Natural killer cell (primary cell): ENCODE results near the gene SLIT1. TPM values are rescaled to one million over a fixed set of nuclear protein-coding genes. Genes with fewer than 3 reads are reported as not detected.

ENCODE experiments used
- ATAC-seq, 3 donors: fragments of 150-1000 bp in 2 of 3; fragments of 200-7000 bp in 1 of 3; cut with Tn5 transposase; 1 replicate in 1 of 3; 2 replicates in 2 of 3; pipeline ENCODE4 v1.10.0; 2021; ENCODE audit warnings: mild to moderate bottlenecking in 2 of 3, moderate library complexity in 2 of 3
- DNase-seq, 2 donors: peaks; one replicate each; pipeline versions ENCODE4 v3.0.0 to v3.0.0-alpha.2; 2013 to 2021; ENCODE audit warnings: mixed read lengths in 1 of 2
- H3K27ac ChIP-seq: one replicate; pipeline ENCODE4 v1.5.1; 2013; ENCODE audit warnings: mild to moderate bottlenecking, low read length
- H3K27me3 ChIP-seq: one replicate; pipeline ENCODE4 v1.6.1; 2013; ENCODE audit warnings: low read length; ENCODE audit not compliant: control insufficient read depth, insufficient read depth
- H3K36me3 ChIP-seq: one replicate; pipeline ENCODE4 v1.6.1; 2013; ENCODE audit warnings: low read length; ENCODE audit not compliant: control insufficient read depth, insufficient read depth
- H3K4me1 ChIP-seq: one replicate; pipeline ENCODE4 v1.6.1; 2013; ENCODE audit warnings: low read length; ENCODE audit not compliant: control insufficient read depth, insufficient read depth
- H3K4me3 ChIP-seq: one replicate; pipeline ENCODE4 v1.5.1; 2013; ENCODE audit warnings: low read length
- H3K9me3 ChIP-seq: one replicate; pipeline ENCODE4 v1.6.1; 2013; ENCODE audit warnings: low read length; ENCODE audit not compliant: control insufficient read depth, insufficient read depth
- H3K27ac Mint-ChIP-seq, 2 donors: one replicate each; pipeline ENCODE4 v1.8.0; 2022; ENCODE audit warnings: mild to moderate bottlenecking in 2 of 2, mixed read lengths in 2 of 2, moderate library complexity in 1 of 2
- H3K27me3 Mint-ChIP-seq, 2 donors: one replicate each; pipeline ENCODE4 v1.8.0; 2022; ENCODE audit warnings: low read depth in 2 of 2, mixed read lengths in 2 of 2
- H3K36me3 Mint-ChIP-seq: one replicate; pipeline ENCODE4 v1.8.0; 2022; ENCODE audit warnings: mixed read lengths
- H3K4me1 Mint-ChIP-seq, 2 donors: one replicate each; pipeline ENCODE4 v1.8.0; 2022; ENCODE audit warnings: mixed read lengths in 2 of 2
- H3K4me3 Mint-ChIP-seq: one replicate; pipeline ENCODE4 v1.8.0; 2022; ENCODE audit warnings: mild to moderate bottlenecking, moderate library complexity, mixed read lengths
- H3K9me3 Mint-ChIP-seq, 2 donors: one replicate each; pipeline ENCODE4 v1.8.0; 2022; ENCODE audit warnings: mixed read lengths in 2 of 2
- CTCF ChIP-seq: fragments of 200-600 bp; IDR thresholded peaks from one replicate; pipeline ENCODE4 v1.8.0; 2022; ENCODE audit warnings: antibody characterized with exemption
- WGBS: methylation state at CpG from one replicate; pipeline ENCODE4 v1.1.7; 2013; ENCODE audit warnings: missing lambda C conversion rate; ENCODE audit not compliant: insufficient coverage; 5-methylcytosine and 5-hydroxymethylcytosine counted together
- intact Hi-C: fragments of 100-400 bp; cut with micrococcal nuclease; formaldehyde crosslinking; loops from one replicate; pipeline ENCODE4 v1.14.2; 2022
- total RNA-seq, 4 donors: library from RNA; stranded (reverse); fragments of 120-200 nt in 1 of 4; gene quantifications; one replicate each; pipeline versions ENCODE4 v1.2.3 to v1.2.4, GENCODE V29; 2013 to 2022

SLIT1 gene
- total RNA-seq, 3 donors from 2014 or later (not counting 1 experiment from before 2014, with no cell fraction given), result 0.28 to 1.5 (median 1.1) TPM

DNA sequence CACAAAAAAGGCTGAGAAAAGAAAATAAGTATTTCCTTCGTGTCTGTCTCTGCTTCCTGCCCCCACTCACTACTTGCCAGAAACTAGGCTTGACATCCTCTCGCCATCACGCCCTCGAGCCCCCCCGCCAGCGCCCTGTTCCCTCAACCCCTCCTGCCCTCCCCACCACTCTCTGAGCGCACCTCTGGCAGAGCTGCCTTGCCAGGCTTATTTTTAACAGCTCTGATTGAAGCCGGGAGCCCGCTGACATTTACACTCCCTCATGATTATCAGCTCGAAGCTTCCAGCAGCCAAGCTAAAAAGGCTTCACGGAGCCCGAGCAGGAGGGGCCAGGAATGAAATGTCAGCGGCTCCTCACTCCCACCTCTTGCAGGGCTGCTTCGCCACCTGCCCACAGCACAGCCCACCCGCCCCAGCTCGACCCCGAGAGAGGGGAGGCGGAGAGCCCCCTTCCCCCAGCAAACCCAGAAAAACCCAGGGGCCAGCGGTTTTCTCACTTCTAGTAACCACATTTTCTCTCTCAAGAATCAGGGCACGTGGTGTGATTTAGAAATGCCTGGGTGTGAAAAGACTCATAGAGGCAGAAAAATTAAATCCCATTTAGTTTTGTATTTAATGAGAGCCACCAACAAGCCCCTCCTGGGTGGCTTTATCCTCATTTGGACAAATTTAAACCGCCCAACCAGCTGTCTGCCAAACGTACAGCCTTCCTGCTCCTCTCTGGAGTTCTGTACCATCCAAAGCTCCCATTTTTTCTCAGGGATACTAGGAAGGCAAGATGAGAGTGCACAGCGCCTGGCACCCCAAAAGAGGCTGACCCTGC, 89.3 kb downstream of the SLIT1 start:
- Mint-ChIP-seq H3K9me3 (no peaks in the 10 kb centered on the region), H3K4me1 (peaks cover 36 to 41% of the 10 kb centered on the region in 2 donors), H3K36me3 (no peaks in the 10 kb centered on the region), H3K4me3 (peak overlapping the region; percentile 79), H3K27ac (peak overlapping the region; percentile 56 to 78), H3K27me3 (peaks cover 24 to 36% of the 10 kb centered on the region in 2 donors)
- intact Hi-C loops, result loop anchor here (2.0 kb wide), 1 partner anchor 16 kb away; no protein-coding TSS in a partner anchor
- ATAC-seq (peak; percentile 74 to 85 (median 81)), DNase-seq (peak; percentile 33 to 65)
- H3K27me3 ChIP-seq, result no peaks in the 10 kb centered on the region
- no peaks in the 10 kb centered on the region for H3K36me3 ChIP-seq
- H3K4me1 ChIP-seq, result peaks cover 50% of the 10 kb centered on the region
- no peaks in the 10 kb centered on the region for H3K9me3 ChIP-seq
- H3K4me3 ChIP-seq, result no peak overlapping the region
- TF ChIP-seq CTCF, result no peak
- 12% methylated on average over 21 of the region's 23 CpGs for WGBS
- H3K27ac ChIP-seq, result peak overlapping the region; percentile 19

- intact Hi-C loops, result loop anchor here (2.0 kb wide), 1 partner anchor 15 kb away; no protein-coding TSS in a partner anchor
- Histone ChIP-seq H3K36me3 (no peaks in the 10 kb centered on the region), H3K4me3 (no peak overlapping the region), H3K27me3 (no peaks in the 10 kb centered on the region), H3K4me1 (peaks cover 50% of the 10 kb centered on the region), H3K9me3 (no peaks in the 10 kb centered on the region), H3K27ac (peak overlapping the region; percentile 19)
- WGBS, result 21% methylated on average over 11 of the region's 11 CpGs
- H3K9me3 Mint-ChIP-seq, result no peaks in the 10 kb centered on the region
- H3K4me1 Mint-ChIP-seq, result peaks cover 36 to 41% of the 10 kb centered on the region in 2 donors
- H3K4me3 Mint-ChIP-seq, result peak overlapping the region; percentile 79
- no peak for DNase-seq
- no peak for TF ChIP-seq CTCF
- peak; percentile 29 to 49 (median 36) for ATAC-seq
- peak overlapping the region; percentile 56 to 78 for H3K27ac Mint-ChIP-seq
- peaks cover 27 to 41% of the 10 kb centered on the region in 2 donors for H3K27me3 Mint-ChIP-seq
- no peaks in the 10 kb centered on the region for H3K36me3 Mint-ChIP-seq
Measured at GRCh38 chr10:97095701-97096260, 90.0 kb downstream of the SLIT1 start.

- H3K4me3 ChIP-seq, result no peak overlapping the region
- Mint-ChIP-seq H3K9me3 (no peaks in the 10 kb centered on the region), H3K4me3 (no peak overlapping the region), H3K27ac (no peak overlapping the region), H3K27me3 (peaks cover 42 to 57% of the 10 kb centered on the region in 2 donors), H3K4me1 (peaks cover 7 to 9% of the 10 kb centered on the region in 2 donors), H3K36me3 (no peaks in the 10 kb centered on the region)
- no peaks in the 10 kb centered on the region for H3K36me3 ChIP-seq
- DNase-seq (no peak), ATAC-seq (no peak)
- TF ChIP-seq CTCF, result no peak
- no peak overlapping the region for H3K27ac ChIP-seq
- 78% methylated on average over 9 of the region's 9 CpGs for WGBS
- intact Hi-C loops, result no loop called here
- peaks cover 4% of the 10 kb centered on the region for H3K27me3 ChIP-seq
- no peaks in the 10 kb centered on the region for H3K9me3 ChIP-seq
- peaks cover 22% of the 10 kb centered on the region for H3K4me1 ChIP-seq
Measured at GRCh38 chr10:97090644-97091043, 95.1 kb downstream of the SLIT1 start.
